Esophagus squamous epithelium (tissue), 5 donors: ENCODE data around the gene THADA. TPM values are rescaled to one million over a fixed set of nuclear protein-coding genes. Genes with fewer than 3 reads are reported as not detected.
A peak's percentile ranks its signal among the peaks of the same experiment; 100 is the strongest.

Source experiments
- DNase-seq: peaks from one replicate; lab custom pipeline; 2025; lab: John Stamatoyannopoulos, UW
- H3K27ac ChIP-seq, 4 donors: fragments of 200-600 bp; sonication (generic); one replicate each; pipeline ENCODE4 v1.5.1; 2016 to 2019; ENCODE audit warnings: mild to moderate bottlenecking in 1 of 4
- H3K27me3 ChIP-seq, 4 donors: fragments of 200-600 bp; sonication (generic); 1 replicate in 3 of 4; 2 replicates in 1 of 4; pipeline versions ENCODE4 v1.5.1 to v1.6.0; 2017 to 2021; ENCODE audit warnings: antibody characterized with exemption in 1 of 4
- H3K36me3 ChIP-seq, 3 donors: fragments of 200-600 bp; sonication (generic); one replicate each; pipeline ENCODE4 v1.5.1; 2016 to 2019
- H3K4me1 ChIP-seq, 3 donors: fragments of 200-600 bp; sonication (generic); one replicate each; pipeline ENCODE4 v1.5.1; 2017 to 2019
- H3K4me3 ChIP-seq, 4 donors: fragments of 200-600 bp; sonication (generic); 1 replicate in 3 of 4; 2 replicates in 1 of 4; pipeline ENCODE4 v1.5.1; 2016 to 2019; ENCODE audit warnings: mild to moderate bottlenecking in 2 of 4, moderate library complexity in 1 of 4
- H3K9me3 ChIP-seq, 3 donors: fragments of 200-600 bp; sonication (generic); one replicate each; pipeline ENCODE4 v1.5.1; 2016 to 2019
- POLR2A ChIP-seq, 4 donors: fragments of 450-650 bp; IDR thresholded peaks; one replicate each; pipeline ENCODE4 v1.6.1; 2017; ENCODE audit warnings: antibody characterized with exemption in 4 of 4, mild to moderate bottlenecking in 4 of 4, moderate library complexity in 3 of 4
- WGBS, 2 donors: methylation state at CpG; one replicate each; pipeline ENCODE4 v1.1.5; 2018; 5-methylcytosine and 5-hydroxymethylcytosine counted together
- intact Hi-C: fragments of 100-400 bp; cut with DNase I; formaldehyde crosslinking; loops from one replicate; pipeline ENCODE4 v1.15.0; 2022
- total RNA-seq, 4 donors: library from RNA; depleted of rRNA; stranded (reverse); fragments of >200 nt; gene quantifications; one replicate each; pipeline ENCODE4 v1.1.0, GENCODE V29; 2016
- TF ChIP-seq, protein P1 (sequence below), 6 experiments: fragments of 450-650 bp in 4 of 6; fragments of 200-600 bp in 2 of 6; sonication (generic) in 2 of 6; IDR thresholded peaks; one replicate each; pipeline ENCODE4 v1.5.1; 2016 to 2019; ENCODE audit warnings: antibody characterized with exemption in 6 of 6, mild to moderate bottlenecking in 4 of 6, moderate library complexity in 4 of 6
- donor health status: DM: yes; HTN: yes; CAD: no.

The THADA gene
- total RNA-seq, 4 donors from 2014 or later, result 14.0 to 32.2 (median 21.0) TPM

DNA sequence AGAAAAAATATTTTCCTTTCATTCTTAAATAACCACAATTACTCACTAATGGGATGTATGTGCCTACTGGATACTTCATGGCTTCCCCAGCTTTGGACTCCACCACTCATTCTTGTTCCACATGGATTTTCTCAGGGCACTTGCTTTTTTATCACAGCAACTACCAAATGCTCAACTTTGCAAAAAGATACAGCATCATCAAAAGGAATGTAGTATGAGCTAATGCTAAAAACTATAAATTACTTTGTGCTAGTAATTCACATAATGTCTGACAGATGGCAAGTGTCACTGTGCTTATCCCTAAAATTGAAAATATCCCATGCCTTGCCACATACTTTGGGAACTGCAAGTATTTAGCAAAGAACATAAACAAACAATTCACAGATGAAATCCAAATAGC lies 239.1 kb downstream of the THADA start:
- Histone ChIP-seq H3K4me3 (no peak overlapping the region), H3K27ac (peak overlapping the region in 2 of 4 donors; percentile 19 to 55), H3K27me3 (no peaks in the 10 kb centered on the region), H3K36me3 (no peaks in the 10 kb centered on the region), H3K9me3 (no peaks in the 10 kb centered on the region), H3K4me1 (peaks cover 0 to 31% (median 5%) of the 10 kb centered on the region in 3 donors)
- TF ChIP-seq, protein P1, sequence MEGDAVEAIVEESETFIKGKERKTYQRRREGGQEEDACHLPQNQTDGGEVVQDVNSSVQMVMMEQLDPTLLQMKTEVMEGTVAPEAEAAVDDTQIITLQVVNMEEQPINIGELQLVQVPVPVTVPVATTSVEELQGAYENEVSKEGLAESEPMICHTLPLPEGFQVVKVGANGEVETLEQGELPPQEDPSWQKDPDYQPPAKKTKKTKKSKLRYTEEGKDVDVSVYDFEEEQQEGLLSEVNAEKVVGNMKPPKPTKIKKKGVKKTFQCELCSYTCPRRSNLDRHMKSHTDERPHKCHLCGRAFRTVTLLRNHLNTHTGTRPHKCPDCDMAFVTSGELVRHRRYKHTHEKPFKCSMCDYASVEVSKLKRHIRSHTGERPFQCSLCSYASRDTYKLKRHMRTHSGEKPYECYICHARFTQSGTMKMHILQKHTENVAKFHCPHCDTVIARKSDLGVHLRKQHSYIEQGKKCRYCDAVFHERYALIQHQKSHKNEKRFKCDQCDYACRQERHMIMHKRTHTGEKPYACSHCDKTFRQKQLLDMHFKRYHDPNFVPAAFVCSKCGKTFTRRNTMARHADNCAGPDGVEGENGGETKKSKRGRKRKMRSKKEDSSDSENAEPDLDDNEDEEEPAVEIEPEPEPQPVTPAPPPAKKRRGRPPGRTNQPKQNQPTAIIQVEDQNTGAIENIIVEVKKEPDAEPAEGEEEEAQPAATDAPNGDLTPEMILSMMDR (IDR thresholded peaks at IDR 0.05), result no peak
- TF ChIP-seq POLR2A (IDR thresholded peaks at IDR 0.05), result no peak
- intact Hi-C loops, result no loop called here
- no peak for DNase-seq

DNA sequence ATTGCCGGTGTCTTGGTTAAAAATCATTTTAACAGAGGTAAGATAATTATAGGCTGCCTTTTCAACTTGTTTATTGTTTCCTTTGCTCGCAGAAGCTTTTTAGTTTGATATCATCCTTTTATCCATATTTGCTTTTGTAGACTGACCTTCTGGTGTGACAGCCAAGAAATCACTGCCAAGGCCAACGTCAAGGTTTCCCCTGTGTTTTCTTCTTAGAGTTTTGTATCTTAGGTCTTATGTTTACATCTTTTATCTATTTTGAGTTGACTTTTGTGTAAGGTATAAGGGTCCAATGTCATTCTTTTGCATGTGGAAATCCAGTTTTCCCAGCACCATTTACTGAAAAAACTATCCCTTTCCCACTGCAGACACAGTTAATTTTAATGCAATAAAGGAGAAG lies 240.4 kb downstream of the THADA start:
- WGBS, 2 donors, result 81 to 93% methylated on average over 3 of the region's 3 CpGs
- no peak for DNase-seq
- H3K27ac ChIP-seq, result no peak overlapping the region
- no peak for TF ChIP-seq POLR2A (IDR thresholded peaks at IDR 0.05)
- TF ChIP-seq, protein P1 (IDR thresholded peaks at IDR 0.05), result no peak
- H3K4me1 ChIP-seq, result peaks cover 0 to 35% (median 5%) of the 10 kb centered on the region in 3 donors
- intact Hi-C loops, result no loop called here
- no peaks in the 10 kb centered on the region for H3K36me3 ChIP-seq
- no peak overlapping the region for H3K4me3 ChIP-seq
- no peaks in the 10 kb centered on the region for H3K27me3 ChIP-seq
- no peaks in the 10 kb centered on the region for H3K9me3 ChIP-seq

DNA sequence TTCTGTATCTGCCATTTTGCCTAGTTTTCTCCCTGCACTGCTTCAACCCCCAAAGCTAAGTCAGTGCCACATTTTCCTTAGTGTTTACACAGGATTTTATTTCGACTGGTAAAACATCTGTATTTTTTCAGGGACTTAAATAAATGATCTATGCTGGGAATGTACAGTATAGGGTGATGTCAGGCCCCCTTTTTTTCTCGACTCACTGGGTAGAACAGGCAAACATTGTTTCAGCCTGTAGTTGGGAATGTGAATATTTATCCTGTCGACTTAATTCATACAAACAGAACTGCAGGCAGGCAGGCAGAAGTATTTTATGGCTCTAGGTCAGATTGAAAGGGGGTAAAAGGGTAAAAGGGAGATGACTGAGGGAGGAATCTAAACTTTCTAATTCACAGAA lies 245.9 kb downstream of the THADA start:
- peaks cover 9 to 58% (median 12%) of the 10 kb centered on the region in 3 donors for H3K4me1 ChIP-seq
- intact Hi-C loops, result no loop called here
- DNase-seq, result no peak
- no peaks in the 10 kb centered on the region for H3K36me3 ChIP-seq
- peak overlapping the region; percentile 33 to 85 (median 80) for H3K27ac ChIP-seq
- TF ChIP-seq, protein P1 (IDR thresholded peaks at IDR 0.05), result no peak
- TF ChIP-seq POLR2A (IDR thresholded peaks at IDR 0.05), result no peak
- H3K27me3 ChIP-seq, result no peaks in the 10 kb centered on the region
- 13 to 36% methylated on average over 3 of the region's 3 CpGs for WGBS, 2 donors
- H3K4me3 ChIP-seq, result no peak overlapping the region
- no peaks in the 10 kb centered on the region for H3K9me3 ChIP-seq

DNA sequence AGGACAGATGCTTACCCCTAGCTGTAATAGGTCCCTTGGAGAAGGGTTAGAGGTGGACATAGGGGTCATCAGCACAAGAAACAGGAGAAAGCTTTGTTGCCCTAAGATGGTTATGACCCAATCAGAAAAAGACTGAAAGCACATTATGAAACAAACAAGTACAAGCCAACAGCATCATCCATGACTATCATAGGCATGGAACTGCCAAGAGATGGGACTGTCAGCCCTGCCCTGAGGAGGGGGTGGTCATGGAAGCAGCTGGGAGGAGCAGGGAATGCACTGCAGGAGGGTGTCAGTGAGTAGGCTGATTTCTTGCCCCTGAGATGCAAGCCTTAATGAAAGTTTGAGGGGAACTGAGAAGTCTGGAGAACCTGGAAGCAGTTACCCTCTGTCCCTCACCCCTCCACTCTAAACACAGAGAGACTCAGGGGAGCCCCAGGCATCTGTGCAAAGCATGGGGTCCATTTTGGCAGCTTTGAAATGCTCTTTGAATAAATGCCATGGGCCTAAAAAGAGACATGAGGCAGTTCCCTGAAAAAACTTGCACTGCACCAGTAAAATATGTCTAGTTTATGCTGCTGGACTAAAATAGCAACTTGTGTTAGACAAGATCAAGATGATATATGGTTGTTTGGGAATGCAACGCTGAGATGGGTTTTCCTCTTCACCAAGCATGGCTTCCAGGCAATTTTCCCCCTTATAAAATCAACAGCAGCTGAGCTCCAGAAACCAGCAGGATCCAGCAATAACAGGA lies 246.8 kb downstream of the THADA start:
- Histone ChIP-seq H3K36me3 (no peaks in the 10 kb centered on the region), H3K9me3 (no peaks in the 10 kb centered on the region), H3K4me1 (peaks cover 17 to 66% (median 20%) of the 10 kb centered on the region in 3 donors), H3K27me3 (no peaks in the 10 kb centered on the region), H3K27ac (peak overlapping the region; percentile 36 to 85 (median 80)), H3K4me3 (no peak overlapping the region)
- intact Hi-C loops, result no loop called here
- DNase-seq, result no peak
- TF ChIP-seq, protein P1 (IDR thresholded peaks at IDR 0.05), result no peak
- no peak for TF ChIP-seq POLR2A (IDR thresholded peaks at IDR 0.05)
- 16 to 23% methylated on average over 1 of the region's 1 CpG for WGBS, 2 donors

DNA sequence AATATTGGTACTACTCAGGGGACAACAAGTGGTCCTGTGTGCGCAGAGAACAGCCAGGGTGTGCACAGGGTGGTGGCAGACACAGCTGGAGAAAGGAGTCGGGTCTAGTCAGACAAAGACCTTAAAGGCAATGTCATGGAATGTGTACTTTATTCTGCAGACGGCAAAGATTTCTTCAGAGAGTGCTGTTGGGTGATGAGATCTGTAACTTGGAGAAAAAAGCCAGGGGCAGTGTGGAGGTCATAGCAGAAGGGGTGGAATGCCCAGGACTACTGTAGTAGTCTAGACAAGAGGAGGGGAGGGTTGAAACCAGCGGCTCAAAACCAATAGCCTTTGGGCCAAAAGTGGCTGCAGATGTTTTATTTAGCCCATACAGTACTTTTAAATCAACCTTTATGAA lies 248.1 kb downstream of the THADA start:
- no peak for TF ChIP-seq POLR2A (IDR thresholded peaks at IDR 0.05)
- TF ChIP-seq, protein P1 (IDR thresholded peaks at IDR 0.05), result no peak
- no peaks in the 10 kb centered on the region for H3K36me3 ChIP-seq
- no peaks in the 10 kb centered on the region for H3K27me3 ChIP-seq
- H3K9me3 ChIP-seq, result no peaks in the 10 kb centered on the region
- H3K27ac ChIP-seq, result peak overlapping the region; percentile 23 to 85 (median 80)
- peaks cover 17 to 80% (median 31%) of the 10 kb centered on the region in 3 donors for H3K4me1 ChIP-seq
- H3K4me3 ChIP-seq, result no peak overlapping the region
- intact Hi-C loops, result no loop called here
- WGBS, 2 donors, result 77 to 92% methylated on average over 4 of the region's 4 CpGs
- no peak for DNase-seq
